ENCODE data around the gene PCDHGA4.
"Not testable (repeated sequence)": the region's sequence is repeated elsewhere in the genome, so short reads cannot be mapped to it uniquely, and the experiment has no call there.

PCDHGA4 gene

GRCh38 chr5:141374627-141375026 lies 19.8 kb downstream of the PCDHGA4 start:
- H3K4me3 ChIP-seq (ENCODE audit: low read depth, low read length), result no peak overlapping the region
- no peak overlapping the region for H3K9ac ChIP-seq (ENCODE audit: low read depth, low read length)
- no peaks in the 10 kb centered on the region for H3K4me1 ChIP-seq (ENCODE audit: control insufficient read depth, insufficient read depth, low read length)
- H3K9me3 ChIP-seq (ENCODE audit: control insufficient read depth, insufficient read depth, low read length), result no peaks in the 10 kb centered on the region
- H3K36me3 ChIP-seq (ENCODE audit: control insufficient read depth, insufficient read depth, low read length), result peaks cover 3% of the 10 kb centered on the region
- H3K27me3 ChIP-seq (ENCODE audit: control insufficient read depth, insufficient read depth, low read length), result no peaks in the 10 kb centered on the region

- H3K36me3 ChIP-seq (ENCODE audit: control insufficient read depth, insufficient read depth, low read length); H3K9me3 ChIP-seq (ENCODE audit: control insufficient read depth, insufficient read depth, low read length); H3K4me3 ChIP-seq (ENCODE audit: low read depth, low read length); H3K27me3 ChIP-seq (ENCODE audit: control insufficient read depth, insufficient read depth, low read length); H3K9ac ChIP-seq (ENCODE audit: low read depth, low read length); H3K4me1 ChIP-seq (ENCODE audit: control insufficient read depth, insufficient read depth, low read length): not testable (repeated sequence)
These were observed 20.8 kb downstream of the PCDHGA4 start for GRCh38 chr5:141375444-141376155.

GRCh38 chr5:141382469-141383294 lies 27.9 kb downstream of the PCDHGA4 start, which contains the start of gene PCDHGA7:
Gene PCDHGA7 (plus strand): TSS chr5:141382742. CDS start chr5:141382900, 158 bp downstream.
- no peaks in the 10 kb centered on the region for H3K4me1 ChIP-seq (ENCODE audit: control insufficient read depth, insufficient read depth, low read length)
- peak within 1 kb of the TSS; percentile 75 for H3K4me3 ChIP-seq (ENCODE audit: low read depth, low read length)
- peaks cover 2% of the 10 kb centered on the region for H3K36me3 ChIP-seq (ENCODE audit: control insufficient read depth, insufficient read depth, low read length)
- H3K9ac ChIP-seq (ENCODE audit: low read depth, low read length), result peak within 1 kb of the TSS; percentile 65
- H3K27me3 ChIP-seq (ENCODE audit: control insufficient read depth, insufficient read depth, low read length), result peaks cover 7% of the 10 kb centered on the region
- H3K9me3 ChIP-seq (ENCODE audit: control insufficient read depth, insufficient read depth, low read length), result no peaks in the 10 kb centered on the region

DNA sequence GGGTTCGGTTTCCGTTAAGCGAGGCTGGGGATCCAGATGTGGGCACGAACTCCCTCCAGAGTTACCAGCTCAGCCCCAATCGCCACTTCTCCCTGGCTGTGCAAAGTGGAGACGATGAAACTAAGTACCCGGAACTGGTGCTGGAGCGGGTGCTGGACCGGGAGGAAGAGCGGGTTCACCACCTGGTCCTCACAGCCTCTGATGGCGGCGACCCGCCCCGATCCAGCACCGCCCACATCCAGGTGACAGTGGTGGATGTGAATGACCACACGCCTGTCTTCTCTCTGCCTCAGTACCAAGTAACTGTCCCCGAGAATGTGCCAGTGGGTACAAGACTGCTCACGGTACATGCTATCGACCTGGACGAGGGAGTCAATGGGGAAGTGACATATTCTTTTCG lies 28.5 kb downstream of the PCDHGA4 start:
- no peaks in the 10 kb centered on the region for H3K4me1 ChIP-seq (ENCODE audit: control insufficient read depth, insufficient read depth, low read length)
- H3K9me3 ChIP-seq (ENCODE audit: control insufficient read depth, insufficient read depth, low read length), result peaks cover under 1% of the 10 kb centered on the region
- H3K4me3 ChIP-seq (ENCODE audit: low read depth, low read length), result peak overlapping the region; percentile 75
- H3K36me3 ChIP-seq (ENCODE audit: control insufficient read depth, insufficient read depth, low read length), result peaks cover 2% of the 10 kb centered on the region
- H3K27me3 ChIP-seq (ENCODE audit: control insufficient read depth, insufficient read depth, low read length), result peaks cover 10% of the 10 kb centered on the region
- no peak overlapping the region for H3K9ac ChIP-seq (ENCODE audit: low read depth, low read length)

DNA sequence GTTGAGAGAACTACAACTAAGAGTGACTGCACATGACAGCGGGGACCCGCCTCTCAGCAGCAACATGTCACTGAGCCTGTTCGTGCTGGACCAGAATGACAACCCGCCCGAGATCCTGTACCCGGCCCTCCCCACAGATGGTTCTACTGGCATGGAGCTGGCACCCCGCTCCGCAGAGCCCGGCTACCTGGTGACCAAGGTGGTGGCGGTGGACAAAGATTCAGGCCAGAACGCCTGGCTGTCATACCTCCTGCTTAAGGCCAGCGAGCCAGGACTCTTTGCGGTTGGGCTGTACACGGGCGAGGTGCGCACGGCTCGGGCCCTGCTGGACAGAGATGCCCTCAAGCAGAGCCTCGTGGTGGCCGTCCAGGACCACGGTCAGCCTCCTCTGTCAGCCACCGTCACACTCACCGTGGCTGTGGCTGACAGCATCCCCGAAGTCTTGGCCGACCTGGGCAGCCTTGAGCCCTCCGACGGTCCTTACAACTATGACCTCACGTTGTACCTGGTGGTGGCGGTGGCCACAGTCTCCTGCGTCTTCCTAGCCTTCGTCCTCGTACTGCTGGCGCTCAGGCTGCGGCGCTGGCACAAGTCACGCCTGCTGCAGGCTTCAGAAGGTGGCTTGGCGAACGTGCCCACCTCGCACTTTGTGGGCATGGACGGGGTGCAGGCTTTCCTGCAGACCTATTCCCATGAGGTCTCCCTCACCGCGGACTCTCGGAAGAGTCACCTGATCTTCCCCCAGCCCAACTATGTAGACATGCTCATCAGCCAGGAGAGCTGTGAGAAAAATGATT lies 29.8 kb downstream of the PCDHGA4 start:
- peaks cover 16% of the 10 kb centered on the region for H3K27me3 ChIP-seq (ENCODE audit: control insufficient read depth, insufficient read depth, low read length)
- no peak overlapping the region for H3K9ac ChIP-seq (ENCODE audit: low read depth, low read length)
- peaks cover 10% of the 10 kb centered on the region for H3K9me3 ChIP-seq (ENCODE audit: control insufficient read depth, insufficient read depth, low read length)
- H3K36me3 ChIP-seq (ENCODE audit: control insufficient read depth, insufficient read depth, low read length), result peaks cover 2% of the 10 kb centered on the region
- no peak overlapping the region for H3K4me3 ChIP-seq (ENCODE audit: low read depth, low read length)
- no peaks in the 10 kb centered on the region for H3K4me1 ChIP-seq (ENCODE audit: control insufficient read depth, insufficient read depth, low read length)

DNA sequence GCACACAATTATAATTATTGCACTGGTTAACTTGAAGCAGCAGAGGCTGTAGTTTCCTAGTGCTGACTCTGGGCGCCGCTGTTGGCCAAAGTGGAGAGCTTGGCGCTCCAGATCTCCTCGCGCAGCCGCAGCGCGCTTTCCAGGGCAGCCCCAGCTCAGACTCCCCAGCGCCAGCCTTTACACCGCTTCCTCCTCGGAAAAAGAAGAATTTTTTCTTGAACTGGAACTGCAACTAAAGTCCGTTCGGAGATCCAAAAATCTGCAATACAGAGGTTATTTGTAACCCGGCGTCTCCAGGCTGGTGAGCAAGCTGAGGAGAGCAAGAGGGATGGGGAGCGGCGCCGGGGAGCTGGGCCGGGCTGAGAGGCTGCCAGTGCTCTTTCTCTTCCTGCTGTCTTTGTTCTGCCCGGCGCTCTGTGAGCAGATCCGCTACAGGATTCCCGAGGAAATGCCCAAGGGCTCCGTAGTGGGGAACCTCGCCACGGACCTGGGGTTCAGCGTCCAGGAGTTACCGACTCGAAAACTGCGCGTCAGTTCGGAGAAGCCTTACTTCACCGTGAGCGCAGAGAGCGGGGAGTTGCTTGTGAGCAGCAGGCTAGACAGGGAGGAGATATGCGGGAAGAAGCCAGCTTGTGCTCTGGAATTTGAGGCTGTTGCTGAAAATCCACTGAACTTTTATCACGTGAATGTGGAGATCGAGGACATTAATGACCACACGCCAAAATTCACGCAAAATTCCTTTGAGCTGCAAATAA lies 32.9 kb downstream of the PCDHGA4 start, which contains the start of gene PCDHGB4:
PCDHGB4 (plus strand) TSS at position 142 of the 755 bp plus-strand sequence; CDS start at position 329, 187 bp downstream.
- not testable (repeated sequence) for H3K36me3 ChIP-seq (ENCODE audit: control insufficient read depth, insufficient read depth, low read length); H3K4me1 ChIP-seq (ENCODE audit: control insufficient read depth, insufficient read depth, low read length); H3K9ac ChIP-seq (ENCODE audit: low read depth, low read length)
- H3K27me3 ChIP-seq (ENCODE audit: control insufficient read depth, insufficient read depth, low read length), result peaks cover 16% of the 10 kb centered on the region
- H3K4me3 ChIP-seq (ENCODE audit: low read depth, low read length), result peak within 1 kb of the TSS; percentile 65
- H3K9me3 ChIP-seq (ENCODE audit: control insufficient read depth, insufficient read depth, low read length), result peaks cover 11% of the 10 kb centered on the region

GRCh38 chr5:141388661-141389060 lies 33.8 kb downstream of the PCDHGA4 start:
- H3K36me3 ChIP-seq (ENCODE audit: control insufficient read depth, insufficient read depth, low read length), result peaks cover 4% of the 10 kb centered on the region
- peaks cover 11% of the 10 kb centered on the region for H3K9me3 ChIP-seq (ENCODE audit: control insufficient read depth, insufficient read depth, low read length)
- no peaks in the 10 kb centered on the region for H3K4me1 ChIP-seq (ENCODE audit: control insufficient read depth, insufficient read depth, low read length)
- peak overlapping the region; percentile 28 for H3K4me3 ChIP-seq (ENCODE audit: low read depth, low read length)
- H3K9ac ChIP-seq (ENCODE audit: low read depth, low read length), result no peak overlapping the region
- H3K27me3 ChIP-seq (ENCODE audit: control insufficient read depth, insufficient read depth, low read length), result peaks cover 13% of the 10 kb centered on the region

GRCh38 chr5:141389153-141390042 lies 34.6 kb downstream of the PCDHGA4 start:
- H3K4me3 ChIP-seq (ENCODE audit: low read depth, low read length), result no peak overlapping the region
- H3K27me3 ChIP-seq (ENCODE audit: control insufficient read depth, insufficient read depth, low read length), result peaks cover 9% of the 10 kb centered on the region
- H3K9ac ChIP-seq (ENCODE audit: low read depth, low read length), result no peak overlapping the region
- no peaks in the 10 kb centered on the region for H3K4me1 ChIP-seq (ENCODE audit: control insufficient read depth, insufficient read depth, low read length)
- peaks cover 11% of the 10 kb centered on the region for H3K9me3 ChIP-seq (ENCODE audit: control insufficient read depth, insufficient read depth, low read length)
- peaks cover 4% of the 10 kb centered on the region for H3K36me3 ChIP-seq (ENCODE audit: control insufficient read depth, insufficient read depth, low read length)

DNA sequence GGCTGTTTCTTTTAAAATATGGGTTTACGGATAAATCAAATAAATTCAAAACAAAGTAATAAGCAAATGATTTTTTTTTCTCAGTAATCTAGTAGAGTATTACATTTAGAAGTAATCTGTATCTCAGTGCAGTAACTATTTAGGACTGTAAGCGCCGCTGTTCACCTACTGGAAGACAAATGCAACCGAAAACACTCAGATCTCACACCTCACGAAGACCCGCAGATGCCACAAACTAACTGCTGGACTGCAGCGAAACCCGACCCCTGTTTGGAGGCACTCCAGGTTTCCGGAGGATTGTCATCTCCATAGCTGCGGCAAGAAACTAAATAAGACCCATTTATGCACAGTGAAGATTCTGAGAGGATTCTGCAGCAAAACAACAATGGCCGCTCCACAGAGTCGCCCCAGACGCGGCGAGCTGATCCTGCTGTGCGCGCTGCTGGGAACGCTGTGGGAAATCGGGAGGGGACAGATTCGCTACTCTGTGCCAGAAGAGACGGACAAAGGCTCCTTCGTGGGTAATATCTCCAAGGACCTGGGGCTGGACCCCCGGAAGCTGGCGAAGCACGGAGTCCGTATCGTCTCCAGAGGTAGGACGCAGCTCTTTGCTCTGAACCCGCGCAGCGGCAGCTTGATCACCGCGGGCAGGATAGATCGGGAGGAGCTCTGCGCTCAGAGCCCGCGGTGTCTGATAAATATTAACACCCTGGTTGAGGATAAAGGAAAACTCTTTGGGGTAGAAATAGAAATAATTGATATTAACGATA lies 37.8 kb downstream of the PCDHGA4 start, which contains the start of gene PCDHGA8:
PCDHGA8 (plus strand) TSS at position 205 of the 770 bp plus-strand sequence; CDS start at position 386, 181 bp downstream.
- H3K36me3 ChIP-seq (ENCODE audit: control insufficient read depth, insufficient read depth, low read length), result peaks cover 4% of the 10 kb centered on the region
- no peak within 1 kb of the TSS for H3K9ac ChIP-seq (ENCODE audit: low read depth, low read length)
- H3K4me1 ChIP-seq (ENCODE audit: control insufficient read depth, insufficient read depth, low read length), result no peaks in the 10 kb centered on the region
- H3K27me3 ChIP-seq (ENCODE audit: control insufficient read depth, insufficient read depth, low read length), result peaks cover 9% of the 10 kb centered on the region
- no peak within 1 kb of the TSS for H3K4me3 ChIP-seq (ENCODE audit: low read depth, low read length)
- peaks cover 11% of the 10 kb centered on the region for H3K9me3 ChIP-seq (ENCODE audit: control insufficient read depth, insufficient read depth, low read length)

GRCh38 chr5:141393267-141393666 lies 38.4 kb downstream of the PCDHGA4 start:
- Histone ChIP-seq H3K27me3 (ENCODE audit: control insufficient read depth, insufficient read depth, low read length) (peaks cover 7% of the 10 kb centered on the region), H3K4me1 (ENCODE audit: control insufficient read depth, insufficient read depth, low read length) (no peaks in the 10 kb centered on the region), H3K9ac (ENCODE audit: low read depth, low read length) (no peak overlapping the region), H3K9me3 (ENCODE audit: control insufficient read depth, insufficient read depth, low read length) (peaks cover 11% of the 10 kb centered on the region), H3K36me3 (ENCODE audit: control insufficient read depth, insufficient read depth, low read length) (peaks cover 4% of the 10 kb centered on the region), H3K4me3 (ENCODE audit: low read depth, low read length) (no peak overlapping the region)

Data from iPS-15b (cell line).